Epidermal melanocyte (primary cell): ENCODE data around the gene WDR19.

Experiments
- DNase-seq: peaks from one replicate; pipeline ENCODE4 v3.0.0; 2011; ENCODE audit warnings: low spot score; ENCODE audit not compliant: insufficient read length

WDR19 gene

DNA sequence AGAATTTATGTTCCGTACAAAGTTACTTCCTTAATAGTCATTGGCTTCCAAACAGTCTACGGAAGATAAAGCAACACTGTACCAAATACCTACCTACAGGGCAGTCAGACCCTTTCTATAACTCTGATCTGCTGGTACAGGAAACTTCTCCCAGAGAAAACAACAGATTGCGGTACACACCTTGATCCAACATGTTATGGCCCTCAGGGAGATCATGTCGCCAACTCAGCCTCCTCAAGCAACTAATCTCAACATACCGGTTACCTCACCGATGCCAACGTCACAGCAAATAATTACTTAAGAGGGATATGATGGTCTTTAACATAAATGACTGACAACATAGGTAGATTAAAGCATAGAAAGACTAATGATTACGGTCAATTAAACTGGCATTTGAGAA is 113.5 kb downstream of the WDR19 start:
- DNase-seq, result no peak

- DNase-seq, result no peak
These were observed 120.6 kb downstream of the WDR19 start for GRCh38 chr4:39302901-39303300.

GRCh38 chr4:39303871-39304270 is 121.5 kb downstream of the WDR19 start:
- no peak for DNase-seq

DNA sequence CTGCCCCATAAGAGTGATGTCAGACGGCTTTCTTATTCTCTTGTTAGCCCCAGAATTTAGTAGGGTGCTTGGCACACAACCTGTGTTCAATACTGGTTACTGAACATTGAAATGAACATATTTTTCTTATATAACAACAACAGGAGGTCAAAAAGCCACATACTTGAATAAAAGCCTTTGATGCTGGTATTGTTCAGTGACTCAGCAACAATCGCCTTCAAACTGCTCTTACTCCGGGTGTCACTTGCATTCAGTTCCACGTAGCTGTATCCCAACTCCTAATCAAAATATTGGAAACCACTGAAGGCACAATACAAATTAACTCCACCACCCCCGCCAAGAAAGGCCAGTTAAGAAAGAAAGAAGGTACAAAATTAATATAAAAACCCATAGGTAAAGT is 122.3 kb downstream of the WDR19 start:
- no peak for DNase-seq

DNA sequence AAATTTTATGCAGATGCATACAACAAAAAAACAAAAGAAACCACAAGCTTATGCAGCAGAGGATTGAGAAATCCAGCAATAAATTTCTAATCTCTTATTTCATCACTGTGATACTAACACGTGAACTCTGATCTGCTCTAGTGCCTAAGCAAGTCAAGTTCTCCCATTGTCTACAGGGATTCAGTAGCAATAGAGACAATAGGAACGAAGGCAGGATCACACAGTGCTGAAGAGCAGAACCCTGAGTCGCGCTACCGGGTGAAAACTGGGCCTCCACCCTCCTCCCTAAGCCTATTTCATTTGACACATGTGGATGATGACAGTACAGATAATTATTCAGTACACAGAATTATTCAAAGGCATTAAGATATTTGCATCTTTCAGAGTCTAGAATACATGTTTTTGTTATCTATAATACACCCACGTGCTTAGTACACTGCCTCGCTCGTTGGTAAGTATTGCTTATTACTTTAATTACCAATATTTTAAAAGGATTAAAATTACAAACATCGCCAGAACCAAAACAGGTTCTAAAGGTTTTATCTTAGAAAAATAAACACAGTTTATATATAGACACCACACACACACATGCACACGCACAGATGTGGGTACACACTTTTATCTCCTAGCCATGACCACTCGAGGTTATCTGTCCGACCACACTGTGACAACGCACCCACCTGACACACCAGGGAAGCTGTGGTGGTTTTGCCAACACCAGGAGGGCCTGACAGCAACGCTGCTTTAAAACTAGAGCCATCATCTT is 123.8 kb downstream of the WDR19 start:
- DNase-seq, result no peak

DNA sequence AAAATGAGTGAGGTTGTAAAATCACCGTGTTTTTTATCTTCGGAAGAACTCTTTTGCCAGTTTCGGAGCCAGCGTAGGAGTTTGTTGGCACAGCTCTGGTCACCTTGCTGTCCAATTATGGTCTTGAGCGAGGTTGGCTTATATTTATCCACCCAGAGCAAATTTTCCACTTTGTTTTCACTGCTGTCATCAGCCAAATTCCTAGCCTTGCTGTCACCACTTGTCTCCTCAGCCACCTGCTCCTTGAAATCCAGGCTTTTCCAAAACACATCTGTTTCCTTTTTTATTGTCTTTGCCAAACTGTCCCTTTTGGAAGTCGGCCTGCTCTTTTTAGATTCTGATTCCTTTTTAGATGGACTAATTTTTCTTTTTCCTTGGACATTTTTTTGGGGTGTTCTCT is 126.3 kb downstream of the WDR19 start:
- no peak for DNase-seq

- no peak for DNase-seq
These were observed 130.5 kb downstream of the WDR19 start for GRCh38 chr4:39312816-39313215.

GRCh38 chr4:39319676-39320075 is 137.3 kb downstream of the WDR19 start:
- no peak for DNase-seq

- DNase-seq, result peak; percentile 21
These were observed 138.2 kb downstream of the WDR19 start for GRCh38 chr4:39320381-39321115.

GRCh38 chr4:39323821-39324220 is 141.5 kb downstream of the WDR19 start:
- DNase-seq, result no peak

DNA sequence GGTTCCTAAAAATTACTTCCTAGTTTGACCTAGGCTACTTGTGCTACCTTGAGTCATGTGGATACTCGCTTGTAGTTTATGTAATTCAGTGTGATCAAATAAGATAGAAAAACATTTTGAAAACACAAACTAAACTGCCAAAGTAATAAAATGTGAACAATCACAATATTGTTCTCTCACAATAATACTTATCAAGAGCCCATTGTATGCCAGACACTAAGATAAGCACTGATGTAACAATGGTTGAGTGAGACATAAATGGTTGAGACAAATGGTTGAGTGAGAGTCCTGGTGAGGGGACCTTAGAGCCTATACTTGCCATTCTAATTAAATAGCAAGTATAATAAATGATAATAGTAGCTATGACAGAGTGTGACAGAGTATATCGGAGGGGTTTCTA is 142.1 kb downstream of the WDR19 start:
- no peak for DNase-seq

GRCh38 chr4:39324897-39325613 is 142.7 kb downstream of the WDR19 start:
- no peak for DNase-seq

- no peak for DNase-seq
These were observed 144.2 kb downstream of the WDR19 start for GRCh38 chr4:39326468-39326977.

GRCh38 chr4:39330353-39330752 is 148.0 kb downstream of the WDR19 start:
- no peak for DNase-seq

DNA sequence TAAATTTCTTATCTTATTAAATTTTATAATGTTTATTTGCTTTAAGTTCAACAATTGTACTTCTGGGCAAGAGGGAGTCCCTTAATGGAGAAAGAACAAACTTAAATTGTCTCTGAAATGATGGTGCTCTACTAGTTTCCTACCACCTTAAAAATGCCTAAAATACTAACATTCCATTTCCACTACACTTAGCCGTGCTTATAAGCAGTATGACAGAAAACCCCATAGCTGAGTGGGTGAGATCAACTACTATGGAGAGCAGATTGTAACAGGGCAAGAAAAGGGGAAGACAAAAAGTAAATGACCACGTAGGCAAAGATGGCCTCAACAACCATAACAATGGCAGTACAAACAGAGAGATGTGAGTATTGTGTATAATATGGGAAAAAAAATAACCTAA is 148.9 kb downstream of the WDR19 start:
- DNase-seq, result no peak
